HG03342 (cell line): ENCODE results near the gene PRXL2B.

Experiments
- ATAC-seq: cut with Tn5 transposase; IDR thresholded peaks from one replicate; pipeline ENCODE4 v1.9.1; 2021; ENCODE audit warnings: mild to moderate bottlenecking, moderate library complexity; ENCODE audit not compliant: unreplicated experiment

PRXL2B gene

DNA sequence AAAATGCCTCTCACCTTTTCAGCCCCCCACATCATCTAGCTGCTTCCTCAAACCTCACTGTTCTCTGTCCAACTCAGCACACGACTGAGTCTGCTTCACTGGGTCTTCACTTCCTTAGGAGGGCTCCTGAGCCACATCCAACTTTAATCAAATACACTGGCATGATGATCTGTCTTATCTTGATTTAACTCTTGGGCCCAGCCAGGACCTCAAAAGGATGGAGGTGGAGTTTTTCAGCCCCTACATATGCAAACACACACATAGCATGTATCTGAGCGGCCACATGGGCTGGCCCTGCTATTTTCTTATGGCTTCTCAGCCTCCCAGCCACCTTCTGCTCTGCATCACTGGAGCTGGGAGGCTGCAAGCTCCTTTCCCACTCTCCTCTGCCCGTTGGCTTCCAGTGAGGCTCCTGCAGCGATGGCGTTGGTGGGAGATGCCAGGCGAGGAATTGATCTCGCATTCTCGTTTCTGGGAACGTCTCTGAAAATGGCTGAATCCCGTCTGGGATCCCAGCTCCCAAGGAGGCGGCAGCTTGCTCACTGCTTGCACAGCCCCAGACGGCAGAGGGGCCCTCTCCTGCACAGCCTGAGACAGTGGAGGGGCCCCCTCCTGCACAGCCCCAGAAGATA is 1.8 kb upstream of the PRXL2B start:
- peak; percentile 3 for ATAC-seq

DNA sequence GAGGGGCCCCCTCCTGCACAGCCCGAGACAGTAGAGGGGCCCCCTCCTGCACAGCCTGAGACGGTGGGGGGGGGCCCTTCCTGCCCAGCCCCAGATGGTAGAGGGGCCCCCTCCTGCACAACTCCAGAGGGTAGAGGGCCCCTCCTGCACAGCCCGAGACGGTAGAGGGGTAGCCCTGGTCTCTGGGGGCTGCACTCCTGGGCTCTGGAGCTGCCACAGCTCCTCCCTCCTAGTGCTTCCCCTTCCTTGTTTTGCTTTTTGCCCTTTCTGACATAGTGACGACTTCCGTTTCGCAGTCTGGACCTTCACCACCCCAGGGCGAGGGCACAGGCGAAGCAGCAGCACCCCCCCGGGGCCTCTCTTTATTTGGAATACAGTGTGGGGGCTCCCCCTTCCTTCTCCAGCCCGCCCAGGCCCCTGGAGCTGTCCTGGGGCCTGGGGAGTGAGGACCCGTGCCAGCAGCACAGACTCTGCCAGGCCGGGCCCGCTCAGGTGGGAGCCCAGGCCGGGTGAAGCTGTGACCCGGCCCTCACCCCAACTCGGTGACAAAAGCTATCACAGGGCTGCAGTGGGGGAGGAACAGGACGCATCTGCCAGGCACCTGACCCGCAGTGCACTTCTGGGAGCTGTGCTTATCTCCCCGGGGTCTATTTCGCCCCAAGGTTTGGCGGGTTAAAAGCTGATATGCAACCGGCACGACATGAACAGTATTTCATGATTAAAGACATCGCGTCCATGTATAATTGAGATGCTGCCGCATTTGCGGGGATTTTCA is 1.1 kb upstream of the PRXL2B start:
- ATAC-seq, result peak; percentile 39

DNA sequence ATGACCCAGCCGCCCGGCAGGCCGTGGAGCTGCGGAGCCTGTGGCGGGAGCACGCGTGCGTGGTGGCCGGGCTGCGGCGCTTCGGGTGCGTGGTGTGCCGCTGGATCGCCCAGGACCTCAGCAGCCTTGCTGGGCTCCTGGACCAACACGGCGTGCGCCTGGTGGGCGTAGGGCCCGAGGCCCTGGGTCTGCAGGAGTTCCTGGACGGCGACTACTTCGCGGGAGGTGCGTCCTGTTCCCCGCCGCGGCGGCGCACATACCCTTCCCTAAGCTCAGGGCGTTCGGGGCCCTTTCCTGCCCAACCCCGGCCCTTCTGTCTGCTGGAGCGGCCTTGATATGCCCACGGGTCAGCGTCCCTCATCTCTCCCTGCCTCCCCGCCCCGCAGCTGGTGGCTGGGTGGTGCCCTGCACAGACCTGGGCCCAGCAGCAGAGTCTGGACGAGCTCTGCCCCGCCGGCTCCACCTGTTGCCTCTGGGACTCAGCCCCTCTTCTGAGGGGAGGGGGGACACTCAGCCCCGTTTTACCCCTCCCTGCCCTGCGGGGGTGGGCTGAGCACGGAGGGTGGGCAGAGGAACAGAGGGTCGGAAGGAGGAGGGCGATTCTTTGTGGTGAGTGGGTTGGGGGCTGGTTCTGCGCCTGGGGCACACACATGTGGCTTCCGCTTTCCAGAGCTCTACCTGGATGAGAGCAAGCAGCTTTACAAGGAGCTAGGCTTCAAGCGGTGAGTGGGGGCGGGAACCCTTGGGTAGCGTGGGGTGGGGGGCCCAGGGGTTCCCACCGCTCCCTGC is 688 bp downstream of the PRXL2B start:
- no peak for ATAC-seq

GRCh38 chr1:2587860-2588571 is 1.4 kb downstream of the PRXL2B start:
- ATAC-seq, result no peak

- ATAC-seq, result no peak
Measured at GRCh38 chr1:2588661-2589430, 2.3 kb downstream of the PRXL2B start.

DNA sequence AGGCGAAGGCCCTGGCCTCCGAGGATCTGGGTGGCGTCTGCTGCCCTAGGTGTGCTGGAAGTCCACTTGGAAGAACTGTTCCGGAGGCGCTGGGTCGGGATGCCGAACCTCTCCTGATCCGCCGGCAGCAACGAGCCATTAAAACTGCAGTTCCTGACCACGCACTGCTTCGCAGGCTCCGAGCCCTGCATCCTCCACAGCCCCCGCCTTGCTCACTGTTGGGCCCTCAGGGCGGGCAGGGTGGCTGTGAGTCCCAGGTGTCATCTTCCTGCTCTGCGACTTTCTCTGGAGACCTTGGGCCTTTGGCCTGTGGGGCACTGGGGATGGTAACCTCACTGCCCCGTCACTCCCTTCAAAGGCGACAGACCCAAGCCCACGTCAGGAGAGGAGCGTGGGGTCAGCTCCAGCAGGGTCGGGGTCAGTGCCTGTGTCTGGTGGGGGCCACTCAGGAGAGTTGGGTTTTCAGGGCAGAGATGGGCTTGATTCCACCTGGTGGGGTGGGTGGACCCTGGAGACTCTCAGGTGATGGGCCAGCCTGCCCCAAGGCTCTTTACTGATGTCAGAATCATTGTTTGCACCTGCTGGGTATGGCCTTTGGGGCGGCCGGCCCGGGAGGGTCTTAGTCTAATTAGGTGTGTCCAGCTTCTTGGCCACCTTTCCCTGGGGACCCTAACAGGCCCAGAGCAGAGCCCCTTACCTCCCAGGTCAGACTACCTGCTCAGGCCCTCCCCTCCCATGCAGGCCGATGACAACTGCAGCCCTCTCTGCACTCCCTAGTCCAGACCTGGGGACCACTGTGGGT is 3.1 kb downstream of the PRXL2B start:
- no peak for ATAC-seq

- ATAC-seq, result no peak
Measured at GRCh38 chr1:2590233-2591141, 3.9 kb downstream of the PRXL2B start.

GRCh38 chr1:2591233-2591580 is 4.6 kb downstream of the PRXL2B start:
- ATAC-seq, result no peak

- no peak for ATAC-seq
Measured at GRCh38 chr1:2591581-2592261, 5.1 kb downstream of the PRXL2B start.

DNA sequence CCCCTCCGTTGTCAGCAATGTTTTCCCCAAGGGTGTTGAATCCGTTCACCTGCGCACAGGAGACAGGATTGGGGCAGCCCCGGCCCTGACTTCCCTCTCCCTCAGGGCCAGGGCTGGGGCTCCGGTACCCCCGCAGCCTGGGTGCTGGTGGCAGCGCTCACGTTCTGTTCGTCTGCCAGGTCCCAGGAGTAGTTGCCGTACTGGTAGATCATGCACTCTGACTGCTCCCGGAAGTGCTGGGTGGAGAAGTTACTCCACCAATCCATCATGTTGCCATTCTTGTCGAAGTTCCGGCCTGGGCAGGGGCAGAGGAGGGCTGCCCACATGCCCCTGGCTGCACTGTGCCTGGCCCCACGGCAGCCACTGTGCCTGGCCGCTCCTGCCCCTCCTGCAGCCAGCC is 6.1 kb downstream of the PRXL2B start:
- ATAC-seq, result no peak

- no peak for ATAC-seq
Measured at GRCh38 chr1:2593251-2593878, 6.8 kb downstream of the PRXL2B start.

- ATAC-seq, result no peak
Measured at GRCh38 chr1:2594001-2594640, 7.5 kb downstream of the PRXL2B start.

GRCh38 chr1:2594641-2595131 is 8.1 kb downstream of the PRXL2B start:
- no peak for ATAC-seq

GRCh38 chr1:2595261-2595811 is 8.8 kb downstream of the PRXL2B start:
- no peak for ATAC-seq

DNA sequence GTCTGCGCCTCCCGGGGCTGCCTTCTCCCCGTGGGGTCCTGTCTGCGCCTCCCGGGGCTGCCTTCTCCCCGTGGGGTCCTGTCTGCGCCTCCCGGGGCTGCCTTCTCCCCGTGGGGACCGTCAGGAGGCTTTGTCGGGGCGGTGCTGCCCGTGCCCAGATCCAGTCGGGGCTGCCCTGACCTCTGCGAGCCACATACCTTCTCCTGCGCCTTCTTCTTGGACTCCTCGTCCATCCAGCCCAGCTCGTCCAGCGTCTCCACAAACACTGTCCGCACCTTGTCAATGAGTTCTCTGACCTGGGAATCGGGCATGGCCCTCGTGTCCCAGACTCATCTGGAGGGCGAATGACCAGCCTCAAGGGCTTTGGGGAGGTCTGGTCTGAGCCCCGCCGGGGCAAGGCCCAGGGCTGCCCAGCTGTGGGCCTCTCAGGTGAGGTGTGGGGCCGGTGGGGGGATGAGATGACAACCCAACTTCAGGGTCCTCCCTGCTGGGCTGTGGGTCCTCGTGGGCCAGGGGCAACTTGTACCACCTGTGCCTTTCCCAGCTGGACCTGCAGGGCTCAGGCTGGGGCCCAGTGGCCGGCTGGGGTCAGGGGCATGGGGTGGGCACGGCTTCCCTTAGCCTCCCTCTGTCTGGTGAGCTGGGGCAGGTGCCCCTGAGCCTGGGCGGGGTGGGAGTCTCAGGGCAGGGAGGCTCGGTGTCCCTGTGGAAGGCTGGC is 9.4 kb downstream of the PRXL2B start:
- no peak for ATAC-seq
